GM18502 (cell line): ENCODE data around the gene PTH1R.

Experiments
- ATAC-seq: cut with Tn5 transposase; IDR thresholded peaks from one replicate; pipeline ENCODE4 v1.9.1; 2021; ENCODE audit warnings: mild to moderate bottlenecking; ENCODE audit not compliant: unreplicated experiment, poor library complexity

Gene PTH1R

GRCh38 chr3:46877406-46878125, at the start of gene PTH1R:
TSS of gene PTH1R (plus strand) at chr3:46877721. CDS start at chr3:46883560, 5,839 bp downstream.
- no peak for ATAC-seq

GRCh38 chr3:46829699-46830208, 47.8 kb upstream of the PTH1R start:
- ATAC-seq, result peak; percentile 83

- ATAC-seq, result no peak
Measured at GRCh38 chr3:46830801-46831200, 46.7 kb upstream of the PTH1R start.

DNA sequence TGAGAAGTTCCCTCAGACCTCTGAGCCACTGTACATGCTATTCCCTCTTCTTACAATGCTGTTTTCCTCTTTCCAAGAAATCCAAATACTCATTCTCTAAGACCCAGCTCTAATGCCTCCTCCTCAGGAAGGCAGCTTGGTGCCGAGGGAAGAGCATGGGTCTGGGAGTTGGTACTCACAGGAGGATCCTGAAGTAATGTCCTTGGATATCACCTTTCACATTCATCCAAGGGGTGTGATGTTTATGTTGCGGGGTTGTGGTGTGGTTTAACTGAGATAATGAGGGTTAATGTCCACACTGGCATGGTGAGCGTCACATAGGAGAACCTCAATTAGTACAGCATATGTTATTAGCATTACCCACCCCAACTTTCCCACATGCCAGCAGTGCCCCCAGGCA, 46.2 kb upstream of the PTH1R start:
- ATAC-seq, result no peak

DNA sequence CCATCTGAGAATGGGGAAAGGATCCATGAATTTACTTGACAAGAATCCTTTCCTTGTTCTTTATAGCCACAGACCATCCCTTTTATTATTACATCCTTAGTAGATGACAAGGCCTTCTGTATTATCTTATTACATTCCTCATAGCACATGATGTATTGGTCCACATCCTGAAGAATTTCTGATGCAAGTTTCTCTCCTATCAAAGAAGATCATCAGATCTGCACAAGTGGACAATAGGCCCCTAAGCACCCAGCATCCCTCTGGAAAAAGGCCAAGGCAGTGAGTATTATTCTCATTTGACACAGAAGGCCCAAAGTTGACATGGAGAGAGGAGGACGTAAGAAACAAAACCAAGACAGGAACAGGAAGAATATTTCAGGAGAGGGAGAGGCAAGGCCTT, 45.7 kb upstream of the PTH1R start:
- no peak for ATAC-seq

DNA sequence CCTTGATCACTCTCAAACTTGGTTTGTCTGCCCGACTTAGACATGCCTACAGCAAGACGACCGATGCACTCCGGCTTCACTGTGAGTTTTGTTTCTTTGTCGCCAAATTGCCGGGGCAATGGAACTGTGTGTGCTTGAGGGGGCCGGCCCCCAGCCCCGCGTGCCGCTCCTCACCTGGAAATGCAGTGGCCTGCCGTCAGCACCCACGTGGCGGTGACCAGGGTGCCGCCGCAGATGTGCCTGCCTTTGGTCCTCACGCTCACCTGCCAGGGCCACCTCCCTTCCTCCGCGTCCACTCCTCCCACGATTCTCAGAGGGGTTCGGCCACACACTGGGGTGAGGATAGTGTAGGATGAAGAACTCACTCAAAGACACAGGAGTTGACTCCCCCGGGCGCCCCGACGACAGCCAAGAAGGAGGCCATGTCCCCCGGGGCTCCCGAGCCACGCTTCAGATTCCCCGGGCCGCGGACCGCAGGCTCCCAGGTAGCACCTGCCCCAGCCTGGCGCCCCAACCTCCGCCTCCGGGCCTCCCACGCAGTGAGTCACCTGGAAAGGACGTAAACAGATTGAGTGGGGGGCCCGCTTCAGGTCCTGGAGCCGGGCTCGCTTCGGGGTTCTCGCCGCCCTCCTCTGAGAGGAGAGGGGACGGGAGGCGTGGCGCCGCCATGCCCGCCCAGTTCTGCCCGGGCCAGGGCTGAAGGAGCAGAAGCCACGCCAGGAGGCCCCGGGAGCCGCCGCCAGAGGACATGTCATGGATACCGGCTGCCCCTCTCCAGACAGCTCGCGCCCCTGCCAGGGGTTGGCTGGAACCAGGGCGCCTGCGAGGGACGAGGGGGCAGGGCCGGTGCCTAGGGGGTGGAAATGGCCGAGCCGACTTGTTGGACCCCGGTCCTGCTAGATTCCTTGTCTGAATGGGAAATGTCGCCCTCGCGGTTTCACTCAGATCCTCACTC, 43.9 kb upstream of the PTH1R start:
- no peak for ATAC-seq

GRCh38 chr3:46835054-46835453, 42.5 kb upstream of the PTH1R start:
- ATAC-seq, result no peak

DNA sequence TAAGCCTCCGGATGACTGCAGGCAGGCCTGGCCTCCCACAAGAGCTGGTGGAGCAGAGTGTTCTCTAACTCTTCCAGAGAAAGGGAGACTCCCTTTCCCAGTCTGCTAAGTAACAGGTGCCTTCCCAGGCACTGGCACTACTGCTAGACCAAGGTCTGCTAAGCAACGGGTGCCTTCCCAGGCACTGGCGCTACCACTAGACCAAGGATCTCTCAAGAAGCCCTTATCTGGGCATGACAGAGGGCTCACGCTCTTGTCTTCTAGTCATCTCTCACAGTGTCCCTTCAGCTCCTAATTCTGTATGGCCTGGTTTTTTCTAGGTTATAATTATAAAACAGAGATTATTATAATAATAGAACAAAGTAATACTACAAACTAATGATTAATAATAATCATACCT, 42.0 kb upstream of the PTH1R start:
- ATAC-seq, result no peak

- no peak for ATAC-seq
Measured at GRCh38 chr3:46838301-46838700, 39.2 kb upstream of the PTH1R start.

DNA sequence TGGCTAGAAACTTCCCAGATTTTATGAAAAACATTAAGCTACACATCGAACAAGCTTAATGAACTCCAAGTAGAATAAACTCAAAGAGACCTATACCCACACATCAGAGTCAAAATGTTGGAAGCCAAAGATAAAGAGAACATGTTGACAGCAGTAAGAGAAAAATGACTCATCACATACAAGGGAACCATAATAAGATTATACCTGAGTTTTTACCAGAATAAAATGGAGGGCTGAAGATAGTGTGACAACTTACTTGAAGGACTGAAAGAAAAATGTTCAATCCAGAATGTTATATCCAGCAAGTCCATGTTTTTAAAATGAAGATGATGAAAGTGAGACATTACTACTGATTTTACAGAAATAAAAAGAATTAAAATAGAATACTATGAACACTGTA, 37.0 kb upstream of the PTH1R start:
- ATAC-seq, result no peak

DNA sequence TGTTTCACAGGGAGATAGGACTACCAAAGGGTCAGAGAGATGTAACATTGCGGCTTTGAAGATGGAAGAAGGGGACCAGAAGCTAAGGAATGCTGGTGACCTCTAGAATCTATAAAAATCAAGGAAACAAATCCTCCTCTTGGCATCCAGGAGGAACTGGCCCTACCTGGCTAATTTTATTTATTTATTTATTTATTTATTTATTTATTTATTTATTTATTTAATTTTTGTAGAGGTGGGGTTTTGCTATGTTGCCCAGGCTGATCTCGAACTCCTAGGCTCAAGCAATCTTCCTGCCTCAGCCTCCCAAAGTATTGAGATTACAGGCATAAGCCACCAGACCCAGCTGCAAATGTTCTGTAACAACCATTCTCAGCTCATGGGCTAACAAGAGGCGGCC, 34.0 kb upstream of the PTH1R start:
- ATAC-seq, result no peak

GRCh38 chr3:46844397-46844796, 33.1 kb upstream of the PTH1R start:
- no peak for ATAC-seq

GRCh38 chr3:46844881-46845312, 32.6 kb upstream of the PTH1R start:
- ATAC-seq, result no peak

- peak; percentile 66 for ATAC-seq
Measured at GRCh38 chr3:46845397-46845859, 32.1 kb upstream of the PTH1R start.

GRCh38 chr3:46845860-46846623, 31.5 kb upstream of the PTH1R start:
- ATAC-seq, result peak; percentile 79

DNA sequence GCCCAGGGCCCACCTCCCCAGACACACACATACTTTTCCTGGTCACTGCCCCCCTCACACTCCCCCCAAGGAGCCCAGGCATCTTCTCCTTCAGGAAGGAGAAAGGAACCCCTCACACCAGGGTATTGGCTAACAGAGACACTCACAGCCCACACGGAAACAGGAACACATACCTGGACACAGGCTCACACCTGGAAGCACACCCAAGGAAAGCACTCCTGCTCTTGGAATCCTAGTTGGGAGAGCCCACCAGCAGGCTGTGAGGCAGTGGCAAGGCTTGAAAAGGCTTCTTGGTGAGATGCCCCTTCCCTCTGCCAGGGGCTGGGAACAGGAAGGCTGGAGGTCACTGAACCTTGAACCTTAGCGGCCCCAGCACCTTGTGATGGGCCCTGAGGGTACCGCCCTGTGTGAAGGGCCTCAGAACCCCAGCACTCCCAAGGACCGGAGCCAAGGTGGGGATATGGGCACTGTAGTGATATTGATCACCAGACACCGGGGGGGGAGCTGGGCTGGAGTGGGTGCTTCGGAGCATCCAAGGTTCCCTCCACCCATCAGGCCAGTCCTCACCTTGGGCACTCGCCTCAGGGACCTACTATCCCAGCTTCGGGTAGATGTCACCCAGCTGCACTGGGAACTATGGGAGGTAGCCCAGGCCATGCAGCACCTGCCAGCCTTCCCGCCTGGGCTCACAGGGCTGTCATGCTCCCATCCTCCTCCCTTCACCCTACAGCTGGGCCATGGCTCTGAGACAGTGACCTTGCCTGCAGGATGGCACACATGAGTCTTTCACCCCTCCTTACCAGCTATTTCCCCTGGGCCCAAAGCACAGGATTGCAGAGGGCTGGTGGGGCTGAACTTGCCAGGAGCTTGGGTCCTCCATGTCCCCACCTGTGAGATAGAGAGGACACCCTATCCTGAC, 30.6 kb upstream of the PTH1R start:
- peak; percentile 2 for ATAC-seq

GRCh38 chr3:46847744-46848143, 29.8 kb upstream of the PTH1R start:
- ATAC-seq, result no peak

GRCh38 chr3:46848271-46849044, 29.1 kb upstream of the PTH1R start:
- ATAC-seq, result no peak
